Osteoblast (primary cell): ENCODE data around the gene ZNF366. TPM values are rescaled to one million over a fixed set of nuclear protein-coding genes. Genes with fewer than 3 reads are reported as not detected.

Experiments used
- DNase-seq: peaks from one replicate; pipeline ENCODE4 v3.0.0; 2011; ENCODE audit warnings: low spot score, mixed read lengths; ENCODE audit not compliant: insufficient read length; ENCODE audit errors: missing footprints
- H2AFZ ChIP-seq: 2 replicates; pipeline ENCODE4 v1.6.0; 2011; ENCODE audit warnings: mild to moderate bottlenecking, low read length
- H3K27ac ChIP-seq: 2 replicates; pipeline ENCODE4 v1.5.1; 2011; ENCODE audit warnings: mild to moderate bottlenecking, low read depth, low read length, moderate library complexity
- H3K27me3 ChIP-seq: 2 replicates; pipeline ENCODE4 v1.6.0; 2012; ENCODE audit warnings: mild to moderate bottlenecking, control low read depth, inconsistent platforms, low read length, moderate library complexity; ENCODE audit not compliant: insufficient read depth
- H3K36me3 ChIP-seq: 2 replicates; pipeline ENCODE4 v1.5.1; 2011; ENCODE audit warnings: mild to moderate bottlenecking, low read length, control low read depth, moderate library complexity; ENCODE audit not compliant: insufficient read depth
- H3K4me1 ChIP-seq: 2 replicates; pipeline ENCODE4 v1.5.1; 2011; ENCODE audit warnings: mild to moderate bottlenecking, low read length, control low read depth, moderate library complexity; ENCODE audit not compliant: insufficient read depth
- H3K4me2 ChIP-seq: 2 replicates; pipeline ENCODE4 v1.6.0; 2011; ENCODE audit warnings: mild to moderate bottlenecking, low read length; ENCODE audit not compliant: insufficient read depth
- H3K4me3 ChIP-seq: fragments of 200-600 bp; sonication (generic); 3 replicates; pipeline ENCODE4 v1.5.1; 2012; ENCODE audit warnings: mild to moderate bottlenecking, low read length, inconsistent platforms; ENCODE audit not compliant: insufficient read depth
- H3K79me2 ChIP-seq: 2 replicates; pipeline ENCODE4 v1.6.0; 2012; ENCODE audit warnings: mild to moderate bottlenecking, low read length, control low read depth, inconsistent platforms; ENCODE audit not compliant: insufficient read depth
- H3K9me3 ChIP-seq: 2 replicates; pipeline ENCODE4 v1.5.1; 2011; ENCODE audit warnings: low read depth, low read length, control low read depth
- H4K20me1 ChIP-seq: 2 replicates; pipeline ENCODE4 v1.6.0; 2012; ENCODE audit warnings: mild to moderate bottlenecking, low read length, control low read depth; ENCODE audit not compliant: insufficient read depth
- CTCF ChIP-seq: IDR thresholded peaks from 2 replicates; pipeline ENCODE4 v1.5.1; 2011; ENCODE audit warnings: mild to moderate bottlenecking, low read depth, low read length, moderate library complexity; ENCODE audit errors: extremely low read depth
- total RNA-seq: library from RNA; depleted of rRNA; stranded (reverse); fragments of >200 nt; gene quantifications from 2 replicates; pipeline ENCODE4 v1.2.3, GENCODE V29; 2012

ZNF366 gene
- total RNA-seq, 1 donor, result not detected

DNA sequence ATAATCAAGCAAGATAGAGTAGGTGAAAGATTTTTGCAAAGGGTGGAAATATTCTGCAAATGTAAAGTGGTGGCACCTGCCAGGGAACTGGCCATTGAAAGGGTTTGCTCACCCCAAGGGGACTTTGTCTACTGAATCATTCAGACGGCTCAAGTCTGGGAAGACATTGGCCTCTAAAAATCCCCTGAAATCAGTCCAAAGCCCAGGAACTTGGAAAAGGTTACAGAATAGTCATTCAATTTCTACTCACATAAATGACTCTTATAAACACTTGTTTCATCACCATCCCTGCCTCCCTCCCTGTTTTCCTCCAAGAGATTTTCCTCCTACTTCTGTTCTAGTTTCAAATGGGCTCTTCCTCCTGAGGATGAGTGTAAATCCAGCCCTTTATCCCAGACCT, 28.5 kb downstream of the ZNF366 start:
- Histone ChIP-seq H3K27me3 (no peaks in the 10 kb centered on the region), H4K20me1 (no peaks in the 10 kb centered on the region), H3K4me1 (peaks cover 18% of the 10 kb centered on the region), H3K36me3 (no peaks in the 10 kb centered on the region), H3K4me2 (no peak overlapping the region), H3K9me3 (no peaks in the 10 kb centered on the region), H3K79me2 (no peaks in the 10 kb centered on the region), H2AFZ (no peak overlapping the region), H3K4me3 (no peak overlapping the region), H3K27ac (no peak overlapping the region)
- DNase-seq, result no peak
- TF ChIP-seq CTCF, result no peak

DNA sequence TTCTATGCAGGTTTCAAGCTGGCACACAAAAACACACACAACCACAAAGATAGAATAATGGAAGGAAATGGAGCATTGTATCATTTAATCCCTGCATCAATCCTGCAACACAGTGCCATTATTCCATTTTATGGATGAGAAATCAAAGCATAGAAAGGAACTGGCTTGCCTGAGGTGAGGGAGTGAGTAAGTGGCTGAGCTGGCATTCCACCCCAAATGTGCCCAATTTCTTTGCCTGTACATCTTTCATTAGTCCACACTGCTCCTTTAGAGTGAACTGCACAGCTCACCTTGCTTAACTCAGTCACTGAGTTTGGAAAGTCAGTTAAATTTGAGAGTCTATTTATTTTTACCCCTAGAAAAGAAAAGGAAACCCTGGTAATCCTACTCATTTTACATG, 28.9 kb downstream of the ZNF366 start:
- Histone ChIP-seq H4K20me1 (no peaks in the 10 kb centered on the region), H3K27me3 (no peaks in the 10 kb centered on the region), H3K9me3 (no peaks in the 10 kb centered on the region), H3K36me3 (no peaks in the 10 kb centered on the region), H3K79me2 (no peaks in the 10 kb centered on the region), H3K27ac (no peak overlapping the region), H3K4me3 (no peak overlapping the region), H2AFZ (no peak overlapping the region), H3K4me2 (no peak overlapping the region), H3K4me1 (peaks cover 18% of the 10 kb centered on the region)
- DNase-seq, result no peak
- TF ChIP-seq CTCF, result no peak

GRCh38 chr5:72477644-72478043, 29.6 kb downstream of the ZNF366 start:
- no peak for TF ChIP-seq CTCF
- Histone ChIP-seq H3K4me3 (no peak overlapping the region), H2AFZ (no peak overlapping the region), H3K27ac (no peak overlapping the region), H4K20me1 (no peaks in the 10 kb centered on the region), H3K36me3 (no peaks in the 10 kb centered on the region), H3K9me3 (no peaks in the 10 kb centered on the region), H3K4me2 (no peak overlapping the region), H3K27me3 (no peaks in the 10 kb centered on the region), H3K4me1 (peaks cover 21% of the 10 kb centered on the region), H3K79me2 (no peaks in the 10 kb centered on the region)
- no peak for DNase-seq

GRCh38 chr5:72477176-72477575, 30.0 kb downstream of the ZNF366 start:
- no peak for TF ChIP-seq CTCF
- DNase-seq, result no peak
- Histone ChIP-seq H3K4me1 (peaks cover 25% of the 10 kb centered on the region), H4K20me1 (no peaks in the 10 kb centered on the region), H2AFZ (no peak overlapping the region), H3K4me3 (no peak overlapping the region), H3K27ac (no peak overlapping the region), H3K79me2 (no peaks in the 10 kb centered on the region), H3K9me3 (no peaks in the 10 kb centered on the region), H3K4me2 (no peak overlapping the region), H3K27me3 (no peaks in the 10 kb centered on the region), H3K36me3 (no peaks in the 10 kb centered on the region)
